IMR-90 (cell line): ENCODE data around the gene CRYGS. TPM values are rescaled to one million over a fixed set of nuclear protein-coding genes. Genes with fewer than 3 reads are reported as not detected.

Experiments
- ATAC-seq: fragments of 200-7000 bp; cut with Tn5 transposase; 2 replicates; pipeline ENCODE4 v1.9.1; 2020; ENCODE audit warnings: low read depth, mild to moderate bottlenecking, moderate library complexity
- BruUV-seq: library from RNA; stranded (reverse); fragments of 400-500 nt; replicated peaks from 2 replicates; lab custom pipeline; 2021; lab: Mats Ljungman, UMichigan
- CTCF ChIA-PET: fragments of 300-600 bp; formaldehyde crosslinking; extraction: SDS; loops from one replicate; lab custom pipeline; 2021; ENCODE audit warnings: antibody characterized with exemption; lab: Yijun Ruan, JAX
- POLR2A ChIA-PET: fragments of 300-600 bp; sonication (Branson Sonifier 250); formaldehyde crosslinking; loops from one replicate; lab custom pipeline; 2022; ENCODE audit warnings: antibody characterized with exemption; ENCODE audit not compliant: unreplicated experiment; lab: Charles Lee
- DNase-seq: peaks from one replicate; pipeline ENCODE4 v3.0.0; 2013
- H2AFZ ChIP-seq: replicated peaks from 2 replicates; pipeline ENCODE3; 2013; ENCODE audit warnings: low read length, mild to moderate bottlenecking; ENCODE audit not compliant: poor library complexity
- H2AK5ac ChIP-seq: 2 replicates; pipeline ENCODE4 v1.6.1; 2013; ENCODE audit warnings: low read depth, low read length, inconsistent platforms
- H2AK9ac ChIP-seq: replicated peaks from 2 replicates; pipeline ENCODE3; 2013; ENCODE audit warnings: mild to moderate bottlenecking, low read depth, low read length, moderate library complexity; ENCODE audit not compliant: poor library complexity
- H2BK120ac ChIP-seq: 2 replicates; pipeline ENCODE4 v1.6.1; 2013; ENCODE audit warnings: low read depth, low read length, inconsistent platforms
- H2BK15ac ChIP-seq: 3 replicates; pipeline ENCODE4 v1.6.1; 2013; ENCODE audit warnings: low read depth, low read length, inconsistent platforms
- H2BK20ac ChIP-seq: 2 replicates; pipeline ENCODE4 v1.6.1; 2013; ENCODE audit warnings: low read depth, mild to moderate bottlenecking, inconsistent platforms, low read length, moderate library complexity
- H2BK5ac ChIP-seq: 2 replicates; pipeline ENCODE4 v1.6.1; 2013; ENCODE audit warnings: mild to moderate bottlenecking, low read depth, low read length, inconsistent platforms; ENCODE audit not compliant: poor library complexity, severe bottlenecking
- H3K14ac ChIP-seq: replicated peaks from 2 replicates; pipeline ENCODE4 v1.6.1; 2013; ENCODE audit warnings: low read depth, low read length, inconsistent platforms
- H3K18ac ChIP-seq: 2 replicates; pipeline ENCODE4 v1.6.1; 2013; ENCODE audit warnings: low read depth, low read length, control low read depth
- H3K23ac ChIP-seq: 2 replicates; pipeline ENCODE4 v1.6.1; 2013; ENCODE audit warnings: low read depth, low read length, inconsistent platforms
- H3K27ac ChIP-seq: 2 replicates; pipeline ENCODE4 v1.5.1; 2013; ENCODE audit warnings: mild to moderate bottlenecking, control low read depth, low read length; ENCODE audit not compliant: insufficient read depth
- H3K27me3 ChIP-seq: 2 replicates; pipeline ENCODE4 v1.6.1; 2013; ENCODE audit warnings: low read length; ENCODE audit not compliant: control insufficient read depth, insufficient read depth
- H3K36me3 ChIP-seq: 2 replicates; pipeline ENCODE4 v1.6.1; 2013; ENCODE audit warnings: low read length, mixed read lengths; ENCODE audit not compliant: control insufficient read depth, insufficient read depth
- H3K4ac ChIP-seq: 2 replicates; pipeline ENCODE4 v1.6.1; 2013; ENCODE audit warnings: low read depth, low read length, inconsistent platforms
- H3K4me1 ChIP-seq: 2 replicates; pipeline ENCODE4 v1.6.1; 2013; ENCODE audit warnings: low read length, mixed read lengths; ENCODE audit not compliant: control insufficient read depth, insufficient read depth
- H3K4me2 ChIP-seq: 2 replicates; pipeline ENCODE4 v1.6.1; 2013; ENCODE audit warnings: low read depth, mild to moderate bottlenecking, control low read depth, low read length, moderate library complexity
- H3K4me3 ChIP-seq: 2 replicates; pipeline ENCODE4 v1.5.1; 2013; ENCODE audit warnings: low read depth, mild to moderate bottlenecking, control low read depth, low read length, moderate library complexity; ENCODE audit not compliant: insufficient read depth
- H3K56ac ChIP-seq: 2 replicates; pipeline ENCODE4 v1.6.1; 2013; ENCODE audit warnings: low read length, inconsistent platforms; ENCODE audit not compliant: insufficient read depth; ENCODE audit errors: extremely low read depth
- H3K79me1 ChIP-seq, 2 experiments: 2 replicates each; pipeline ENCODE4 v1.6.1; 2013; ENCODE audit warnings: low read length in 2 of 2, inconsistent platforms in 1 of 2, low read depth in 1 of 2
- H3K9ac ChIP-seq: 2 replicates; pipeline ENCODE4 v1.6.1; 2013; ENCODE audit warnings: low read depth, low read length, control low read depth
- H3K9me1 ChIP-seq: 2 replicates; pipeline ENCODE4 v1.6.1; 2013; ENCODE audit warnings: low read length, inconsistent platforms; ENCODE audit not compliant: insufficient read depth
- H3K9me3 ChIP-seq: 2 replicates; pipeline ENCODE4 v1.6.1; 2013; ENCODE audit warnings: low read length; ENCODE audit not compliant: control insufficient read depth, insufficient read depth
- H4K20me1 ChIP-seq: 2 replicates; pipeline ENCODE4 v1.6.1; 2013; ENCODE audit warnings: low read length, inconsistent platforms; ENCODE audit not compliant: insufficient read depth
- H4K5ac ChIP-seq: 2 replicates; pipeline ENCODE4 v1.6.1; 2013; ENCODE audit warnings: mild to moderate bottlenecking, low read depth, low read length, control low read depth
- H4K8ac ChIP-seq, 2 experiments: 2 replicates each; pipeline ENCODE4 v1.6.1; 2013; ENCODE audit warnings: low read depth in 2 of 2, low read length in 2 of 2, control low read depth in 1 of 2, inconsistent platforms in 1 of 2
- H4K91ac ChIP-seq: 2 replicates; pipeline ENCODE4 v1.6.1; 2013; ENCODE audit warnings: low read depth, low read length, inconsistent platforms; ENCODE audit not compliant: insufficient read depth
- BHLHE40 ChIP-seq: fragments of 150-350 bp; IDR thresholded peaks from 2 replicates; pipeline ENCODE4 v1.6.1; 2016; ENCODE audit warnings: mild to moderate bottlenecking, low read depth, low read length
- CEBPB ChIP-seq: IDR thresholded peaks from 2 replicates; pipeline ENCODE4 v1.6.1; 2012; ENCODE audit warnings: low read depth, low read length, improper control_type of control experiment
- CHD1 ChIP-seq: IDR thresholded peaks from 2 replicates; pipeline ENCODE4 v1.6.1; 2012; ENCODE audit warnings: low read depth, low read length, improper control_type of control experiment
- CTCF ChIP-seq: conservative IDR thresholded peaks from 2 replicates; pipeline ENCODE4 v1.5.1; 2012; ENCODE audit warnings: mild to moderate bottlenecking, low read depth, low read length, improper control_type of control experiment
- FOS ChIP-seq: fragments of 150-350 bp; IDR thresholded peaks from 2 replicates; pipeline ENCODE4 v1.6.1; 2016; ENCODE audit warnings: low read depth, low read length
- MAZ ChIP-seq: IDR thresholded peaks from 2 replicates; pipeline ENCODE4 v1.6.1; 2012; ENCODE audit warnings: low read depth, mild to moderate bottlenecking, low read length, improper control_type of control experiment, moderate library complexity, borderline replicate concordance
- MXI1 ChIP-seq: IDR thresholded peaks from 2 replicates; pipeline ENCODE4 v1.6.1; 2012; ENCODE audit warnings: low read depth, mild to moderate bottlenecking, low read length, moderate library complexity, borderline replicate concordance
- NFE2L2 ChIP-seq: fragments of 150-350 bp; IDR thresholded peaks from 2 replicates; pipeline ENCODE4 v1.6.1; 2016; ENCODE audit warnings: low read depth, mild to moderate bottlenecking, low read length
- POLR2A ChIP-seq: IDR thresholded peaks from 2 replicates; pipeline ENCODE4 v1.6.1; 2012; ENCODE audit warnings: mild to moderate bottlenecking, low read depth, low read length
- RAD21 ChIP-seq: IDR thresholded peaks from 2 replicates; pipeline ENCODE4 v1.6.1; 2012; ENCODE audit warnings: low read length, improper control_type of control experiment
- RCOR1 ChIP-seq: IDR thresholded peaks from 2 replicates; pipeline ENCODE4 v1.6.1; 2012; ENCODE audit warnings: mild to moderate bottlenecking, low read length, improper control_type of control experiment; ENCODE audit not compliant: insufficient replicate concordance
- RFX5 ChIP-seq: IDR thresholded peaks from 2 replicates; pipeline ENCODE4 v1.8.0; 2012; ENCODE audit warnings: low read depth, mild to moderate bottlenecking, low read length, moderate library complexity
- SMC3 ChIP-seq: fragments of 150-350 bp; IDR thresholded peaks from 2 replicates; pipeline ENCODE4 v1.6.1; 2016; ENCODE audit warnings: low read depth, mild to moderate bottlenecking, antibody characterized with exemption, low read length, moderate library complexity
- USF2 ChIP-seq: fragments of 150-350 bp; IDR thresholded peaks from 2 replicates; pipeline ENCODE4 v1.6.1; 2017; ENCODE audit warnings: mild to moderate bottlenecking, antibody characterized with exemption, low read length, low read depth
- WGBS, 2 experiments: methylation state at CpG; one replicate each; pipeline versions ENCODE4 v1.1.5 to v1.1.7; 2013; ENCODE audit warnings: missing lambda C conversion rate in 2 of 2; ENCODE audit not compliant: insufficient read length in 1 of 2; ENCODE audit errors: extremely low coverage in 2 of 2; 5-methylcytosine and 5-hydroxymethylcytosine counted together
- dilution Hi-C: fragments of 300-500 bp; cut with HindIII; formaldehyde crosslinking; loops from one replicate; pipeline ENCODE4 v1.14.3; 2018; ENCODE audit warnings: low sequenced_read_pairs; ENCODE audit not compliant: unreplicated experiment
- in situ Hi-C: fragments of 300-500 bp; cut with MboI; formaldehyde crosslinking; loops from 3 replicates; pipeline ENCODE4 v1.14.3; 2019; ENCODE audit warnings: low sequenced_read_pairs, inconsistent platforms, mixed read lengths
- intact Hi-C: fragments of 100-400 bp; cut with micrococcal nuclease; formaldehyde crosslinking; loops from 2 replicates; pipeline ENCODE4 v1.10.0; 2022
- polyA plus RNA-seq, 3 experiments: library from polyadenylated mRNA; depleted of rRNA; stranded (reverse); fragments of >200 nt; gene quantifications; 2 replicates each; pipeline ENCODE4 v1.2.3, GENCODE V29; 2012; ENCODE audit warnings: low replicate concordance in 1 of 3
- total RNA-seq: library from RNA; depleted of rRNA; stranded (reverse); fragments of >200 nt; gene quantifications from 2 replicates; pipeline ENCODE4 v1.2.3, GENCODE V29; 2012
- TF ChIP-seq, protein P1 (sequence below): fragments of 150-350 bp; IDR thresholded peaks from 2 replicates; pipeline ENCODE4 v1.6.1; 2016; ENCODE audit warnings: low read depth, mild to moderate bottlenecking, low read length, moderate library complexity, borderline replicate concordance

The CRYGS gene
- total and polyA plus RNA-seq, 2 of the 4 experiments (the other 2 are of a cell fraction): 0.36 to 2.1 TPM

GRCh38 chr3:186529201-186529999 lies 14.8 kb downstream of the CRYGS start:
- no peak overlapping the region for H3K4ac ChIP-seq
- WGBS, 2 experiments: no CpG with 5 or more reads among the region's 11 CpGs
- H2BK20ac ChIP-seq: no peak overlapping the region
- no peak overlapping the region for H2BK5ac ChIP-seq
- no peaks in the 10 kb centered on the region for H3K9me1 ChIP-seq
- no peak overlapping the region; the same call in 1 of the 2 replicates for H2AK5ac ChIP-seq
- H3K56ac ChIP-seq: no peak overlapping the region
- no peak overlapping the region for H2BK120ac ChIP-seq
- TF ChIP-seq RCOR1 (no peak), NFE2L2 (no peak), FOS (no peak), RFX5 (no peak), BHLHE40 (no peak), RAD21 (no peak), CTCF (no peak), POLR2A (no peak), CEBPB (no peak), MAZ (no peak), CHD1 (no peak), SMC3 (no peak), MXI1 (no peak), USF2 (no peak)
- TF ChIP-seq, protein P1, sequence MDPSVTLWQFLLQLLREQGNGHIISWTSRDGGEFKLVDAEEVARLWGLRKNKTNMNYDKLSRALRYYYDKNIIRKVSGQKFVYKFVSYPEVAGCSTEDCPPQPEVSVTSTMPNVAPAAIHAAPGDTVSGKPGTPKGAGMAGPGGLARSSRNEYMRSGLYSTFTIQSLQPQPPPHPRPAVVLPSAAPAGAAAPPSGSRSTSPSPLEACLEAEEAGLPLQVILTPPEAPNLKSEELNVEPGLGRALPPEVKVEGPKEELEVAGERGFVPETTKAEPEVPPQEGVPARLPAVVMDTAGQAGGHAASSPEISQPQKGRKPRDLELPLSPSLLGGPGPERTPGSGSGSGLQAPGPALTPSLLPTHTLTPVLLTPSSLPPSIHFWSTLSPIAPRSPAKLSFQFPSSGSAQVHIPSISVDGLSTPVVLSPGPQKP: no peak
- H3K18ac ChIP-seq: no peak overlapping the region
- no peaks in the 10 kb centered on the region for H3K79me1 ChIP-seq
- H2AFZ ChIP-seq: no peak overlapping the region
- H3K23ac ChIP-seq: no peak overlapping the region
- H3K9me3 ChIP-seq: no peaks in the 10 kb centered on the region
- H4K8ac ChIP-seq: no peak overlapping the region
- H3K4me3 ChIP-seq: no peak overlapping the region
- no peak overlapping the region for H3K9ac ChIP-seq
- no TSS peak for BruUV-seq
- no peak overlapping the region for H3K27ac ChIP-seq
- H4K5ac ChIP-seq: no peak overlapping the region
- in situ Hi-C loops (no loop called here), dilution Hi-C loops (no loop called here), intact Hi-C loops (no loop called here)
- DNase-seq (no peak), ATAC-seq (no peak)
- H4K20me1 ChIP-seq: no peaks in the 10 kb centered on the region
- no peak overlapping the region for H2BK15ac ChIP-seq
- POLR2A ChIA-PET: no interaction called here
- no peak overlapping the region for H2AK9ac ChIP-seq
- CTCF ChIA-PET: interaction anchor here (0.6 kb wide), 1 partner anchor 40 kb away, joined by 3 read pairs; no protein-coding TSS in a partner anchor
- no peak overlapping the region for H4K91ac ChIP-seq
- H3K4me2 ChIP-seq: no peak overlapping the region
- H3K4me1 ChIP-seq: no peaks in the 10 kb centered on the region
- H3K36me3 ChIP-seq: no peaks in the 10 kb centered on the region
- H3K27me3 ChIP-seq: peaks cover 16% of the 10 kb centered on the region
- H3K14ac ChIP-seq: no peak overlapping the region
